ENCODE measurements around the gene PROSER3.

DNA sequence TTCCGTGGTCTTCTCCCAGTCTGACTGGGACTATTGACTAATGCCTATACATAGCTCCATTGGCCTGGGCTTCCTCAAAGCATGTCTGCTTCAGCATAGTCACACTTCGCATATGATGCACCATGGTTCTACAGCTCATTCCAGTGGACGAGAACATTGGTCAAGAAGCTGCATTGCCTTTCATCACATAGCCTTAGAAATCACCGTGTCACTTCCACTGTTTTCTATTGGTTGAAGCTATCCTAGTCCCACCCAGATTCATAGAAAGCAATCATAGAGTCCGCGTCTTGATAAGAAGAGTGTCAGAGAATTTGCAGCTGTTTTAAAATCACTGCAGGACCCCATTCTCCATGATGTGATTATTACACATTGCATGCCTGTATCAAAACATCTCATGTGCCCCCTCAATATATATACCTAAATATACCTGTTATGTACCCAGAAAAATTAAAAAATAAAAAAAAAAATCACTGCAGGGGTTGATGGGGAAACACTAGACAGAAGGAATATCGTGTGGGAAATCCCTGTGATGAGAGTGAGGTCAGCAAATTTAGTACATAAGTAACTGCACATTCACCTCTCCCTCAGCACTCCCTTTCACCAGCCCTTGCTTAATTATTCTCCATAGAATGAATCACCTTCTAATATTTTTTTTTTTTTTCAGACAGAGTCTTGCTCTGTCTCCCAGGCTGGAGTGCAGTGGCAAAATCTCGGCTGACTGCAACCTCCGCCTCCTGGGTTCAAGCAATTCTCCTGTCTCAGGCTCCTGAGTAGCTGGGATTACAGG, 15.2 kb downstream of the PROSER3 start:
- TF ChIP-seq, protein P1, sequence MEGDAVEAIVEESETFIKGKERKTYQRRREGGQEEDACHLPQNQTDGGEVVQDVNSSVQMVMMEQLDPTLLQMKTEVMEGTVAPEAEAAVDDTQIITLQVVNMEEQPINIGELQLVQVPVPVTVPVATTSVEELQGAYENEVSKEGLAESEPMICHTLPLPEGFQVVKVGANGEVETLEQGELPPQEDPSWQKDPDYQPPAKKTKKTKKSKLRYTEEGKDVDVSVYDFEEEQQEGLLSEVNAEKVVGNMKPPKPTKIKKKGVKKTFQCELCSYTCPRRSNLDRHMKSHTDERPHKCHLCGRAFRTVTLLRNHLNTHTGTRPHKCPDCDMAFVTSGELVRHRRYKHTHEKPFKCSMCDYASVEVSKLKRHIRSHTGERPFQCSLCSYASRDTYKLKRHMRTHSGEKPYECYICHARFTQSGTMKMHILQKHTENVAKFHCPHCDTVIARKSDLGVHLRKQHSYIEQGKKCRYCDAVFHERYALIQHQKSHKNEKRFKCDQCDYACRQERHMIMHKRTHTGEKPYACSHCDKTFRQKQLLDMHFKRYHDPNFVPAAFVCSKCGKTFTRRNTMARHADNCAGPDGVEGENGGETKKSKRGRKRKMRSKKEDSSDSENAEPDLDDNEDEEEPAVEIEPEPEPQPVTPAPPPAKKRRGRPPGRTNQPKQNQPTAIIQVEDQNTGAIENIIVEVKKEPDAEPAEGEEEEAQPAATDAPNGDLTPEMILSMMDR (conservative IDR thresholded peaks at IDR 0.05; ENCODE audit: low read depth in 2 of 2) = no peak
- TF ChIP-seq, protein P2, sequence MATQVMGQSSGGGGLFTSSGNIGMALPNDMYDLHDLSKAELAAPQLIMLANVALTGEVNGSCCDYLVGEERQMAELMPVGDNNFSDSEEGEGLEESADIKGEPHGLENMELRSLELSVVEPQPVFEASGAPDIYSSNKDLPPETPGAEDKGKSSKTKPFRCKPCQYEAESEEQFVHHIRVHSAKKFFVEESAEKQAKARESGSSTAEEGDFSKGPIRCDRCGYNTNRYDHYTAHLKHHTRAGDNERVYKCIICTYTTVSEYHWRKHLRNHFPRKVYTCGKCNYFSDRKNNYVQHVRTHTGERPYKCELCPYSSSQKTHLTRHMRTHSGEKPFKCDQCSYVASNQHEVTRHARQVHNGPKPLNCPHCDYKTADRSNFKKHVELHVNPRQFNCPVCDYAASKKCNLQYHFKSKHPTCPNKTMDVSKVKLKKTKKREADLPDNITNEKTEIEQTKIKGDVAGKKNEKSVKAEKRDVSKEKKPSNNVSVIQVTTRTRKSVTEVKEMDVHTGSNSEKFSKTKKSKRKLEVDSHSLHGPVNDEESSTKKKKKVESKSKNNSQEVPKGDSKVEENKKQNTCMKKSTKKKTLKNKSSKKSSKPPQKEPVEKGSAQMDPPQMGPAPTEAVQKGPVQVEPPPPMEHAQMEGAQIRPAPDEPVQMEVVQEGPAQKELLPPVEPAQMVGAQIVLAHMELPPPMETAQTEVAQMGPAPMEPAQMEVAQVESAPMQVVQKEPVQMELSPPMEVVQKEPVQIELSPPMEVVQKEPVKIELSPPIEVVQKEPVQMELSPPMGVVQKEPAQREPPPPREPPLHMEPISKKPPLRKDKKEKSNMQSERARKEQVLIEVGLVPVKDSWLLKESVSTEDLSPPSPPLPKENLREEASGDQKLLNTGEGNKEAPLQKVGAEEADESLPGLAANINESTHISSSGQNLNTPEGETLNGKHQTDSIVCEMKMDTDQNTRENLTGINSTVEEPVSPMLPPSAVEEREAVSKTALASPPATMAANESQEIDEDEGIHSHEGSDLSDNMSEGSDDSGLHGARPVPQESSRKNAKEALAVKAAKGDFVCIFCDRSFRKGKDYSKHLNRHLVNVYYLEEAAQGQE (IDR thresholded peaks at IDR 0.05; ENCODE audit: unreplicated experiment) = no peak
- no peak for TF ChIP-seq POLR2AphosphoS5 (IDR thresholded peaks at IDR 0.05; ENCODE audit: low read depth)
- TF ChIP-seq EZH2 (IDR thresholded peaks at IDR 0.05; ENCODE audit: low read depth, unreplicated experiment) = no peak
- TF ChIP-seq, protein P3, sequence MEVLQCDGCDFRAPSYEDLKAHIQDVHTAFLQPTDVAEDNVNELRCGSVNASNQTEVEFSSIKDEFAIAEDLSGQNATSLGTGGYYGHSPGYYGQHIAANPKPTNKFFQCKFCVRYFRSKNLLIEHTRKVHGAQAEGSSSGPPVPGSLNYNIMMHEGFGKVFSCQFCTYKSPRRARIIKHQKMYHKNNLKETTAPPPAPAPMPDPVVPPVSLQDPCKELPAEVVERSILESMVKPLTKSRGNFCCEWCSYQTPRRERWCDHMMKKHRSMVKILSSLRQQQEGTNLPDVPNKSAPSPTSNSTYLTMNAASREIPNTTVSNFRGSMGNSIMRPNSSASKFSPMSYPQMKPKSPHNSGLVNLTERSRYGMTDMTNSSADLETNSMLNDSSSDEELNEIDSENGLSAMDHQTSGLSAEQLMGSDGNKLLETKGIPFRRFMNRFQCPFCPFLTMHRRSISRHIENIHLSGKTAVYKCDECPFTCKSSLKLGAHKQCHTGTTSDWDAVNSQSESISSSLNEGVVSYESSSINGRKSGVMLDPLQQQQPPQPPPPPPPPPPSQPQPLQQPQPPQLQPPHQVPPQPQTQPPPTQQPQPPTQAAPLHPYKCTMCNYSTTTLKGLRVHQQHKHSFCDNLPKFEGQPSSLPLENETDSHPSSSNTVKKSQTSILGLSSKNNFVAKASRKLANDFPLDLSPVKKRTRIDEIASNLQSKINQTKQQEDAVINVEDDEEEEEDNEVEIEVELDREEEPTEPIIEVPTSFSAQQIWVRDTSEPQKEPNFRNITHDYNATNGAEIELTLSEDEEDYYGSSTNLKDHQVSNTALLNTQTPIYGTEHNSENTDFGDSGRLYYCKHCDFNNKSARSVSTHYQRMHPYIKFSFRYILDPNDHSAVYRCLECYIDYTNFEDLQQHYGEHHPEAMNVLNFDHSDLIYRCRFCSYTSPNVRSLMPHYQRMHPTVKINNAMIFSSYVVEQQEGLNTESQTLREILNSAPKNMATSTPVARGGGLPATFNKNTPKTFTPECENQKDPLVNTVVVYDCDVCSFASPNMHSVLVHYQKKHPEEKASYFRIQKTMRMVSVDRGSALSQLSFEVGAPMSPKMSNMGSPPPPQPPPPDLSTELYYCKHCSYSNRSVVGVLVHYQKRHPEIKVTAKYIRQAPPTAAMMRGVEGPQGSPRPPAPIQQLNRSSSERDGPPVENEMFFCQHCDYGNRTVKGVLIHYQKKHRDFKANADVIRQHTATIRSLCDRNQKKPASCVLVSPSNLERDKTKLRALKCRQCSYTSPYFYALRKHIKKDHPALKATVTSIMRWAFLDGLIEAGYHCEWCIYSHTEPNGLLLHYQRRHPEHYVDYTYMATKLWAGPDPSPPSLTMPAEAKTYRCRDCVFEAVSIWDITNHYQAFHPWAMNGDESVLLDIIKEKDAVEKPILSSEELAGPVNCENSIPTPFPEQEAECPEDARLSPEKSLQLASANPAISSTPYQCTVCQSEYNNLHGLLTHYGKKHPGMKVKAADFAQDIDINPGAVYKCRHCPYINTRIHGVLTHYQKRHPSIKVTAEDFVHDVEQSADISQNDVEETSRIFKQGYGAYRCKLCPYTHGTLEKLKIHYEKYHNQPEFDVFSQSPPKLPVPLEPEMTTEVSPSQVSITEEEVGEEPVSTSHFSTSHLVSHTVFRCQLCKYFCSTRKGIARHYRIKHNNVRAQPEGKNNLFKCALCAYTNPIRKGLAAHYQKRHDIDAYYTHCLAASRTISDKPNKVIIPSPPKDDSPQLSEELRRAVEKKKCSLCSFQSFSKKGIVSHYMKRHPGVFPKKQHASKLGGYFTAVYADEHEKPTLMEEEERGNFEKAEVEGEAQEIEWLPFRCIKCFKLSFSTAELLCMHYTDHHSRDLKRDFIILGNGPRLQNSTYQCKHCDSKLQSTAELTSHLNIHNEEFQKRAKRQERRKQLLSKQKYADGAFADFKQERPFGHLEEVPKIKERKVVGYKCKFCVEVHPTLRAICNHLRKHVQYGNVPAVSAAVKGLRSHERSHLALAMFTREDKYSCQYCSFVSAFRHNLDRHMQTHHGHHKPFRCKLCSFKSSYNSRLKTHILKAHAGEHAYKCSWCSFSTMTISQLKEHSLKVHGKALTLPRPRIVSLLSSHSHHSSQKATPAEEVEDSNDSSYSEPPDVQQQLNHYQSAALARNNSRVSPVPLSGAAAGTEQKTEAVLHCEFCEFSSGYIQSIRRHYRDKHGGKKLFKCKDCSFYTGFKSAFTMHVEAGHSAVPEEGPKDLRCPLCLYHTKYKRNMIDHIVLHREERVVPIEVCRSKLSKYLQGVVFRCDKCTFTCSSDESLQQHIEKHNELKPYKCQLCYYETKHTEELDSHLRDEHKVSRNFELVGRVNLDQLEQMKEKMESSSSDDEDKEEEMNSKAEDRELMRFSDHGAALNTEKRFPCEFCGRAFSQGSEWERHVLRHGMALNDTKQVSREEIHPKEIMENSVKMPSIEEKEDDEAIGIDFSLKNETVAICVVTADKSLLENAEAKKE (CRISPR knock-in tag; IDR thresholded peaks at IDR 0.05) = no peak
- no peak for TF ChIP-seq CREB1 (CRISPR knock-in tag; IDR thresholded peaks at IDR 0.05; ENCODE audit: low read depth)
- no peak for TF ChIP-seq EZH2phosphoT487 (IDR thresholded peaks at IDR 0.05; ENCODE audit: unreplicated experiment)
- TF ChIP-seq ZNF331 (CRISPR knock-in tag; IDR thresholded peaks at IDR 0.05; ENCODE audit: low read depth) = no peak
- no peak for TF ChIP-seq ZNF114 (CRISPR knock-in tag; IDR thresholded peaks at IDR 0.05)
- no peak for TF ChIP-seq JUNB (IDR thresholded peaks at IDR 0.05; ENCODE audit: unreplicated experiment)
- TF ChIP-seq NANOG (IDR thresholded peaks at IDR 0.05; ENCODE audit: borderline replicate concordance) = no peak
- TF ChIP-seq STAT1 (IDR thresholded peaks at IDR 0.05; ENCODE audit: unreplicated experiment) = no peak

Data from GM23338 (cell line).